Psoas muscle (tissue), 8 donors: ENCODE measurements around the gene CACNA1F. TPM values are rescaled to one million over a fixed set of nuclear protein-coding genes. Genes with fewer than 3 reads are reported as not detected.

Experiments
- ATAC-seq, 4 donors: fragments of 200-7000 bp; cut with Tn5 transposase; one replicate each; pipeline ENCODE4 v1.9.1; 2020; ENCODE audit warnings: moderate library complexity in 3 of 4, mild to moderate bottlenecking in 2 of 4
- DNase-seq, 2 donors: peaks; one replicate each; pipeline ENCODE4 v3.0.0-alpha.2; 2020
- H3K27ac ChIP-seq: fragments of 200-600 bp; one replicate; pipeline ENCODE4 v1.8.0; 2022
- H3K27me3 ChIP-seq, 3 donors: fragments of 200-600 bp in 1 of 3; one replicate each; pipeline versions ENCODE4 v1.6.1 to v1.8.0; 2013 to 2022; ENCODE audit warnings: low read length in 2 of 3, mild to moderate bottlenecking in 2 of 3, moderate library complexity in 1 of 3; ENCODE audit not compliant: insufficient read depth in 3 of 3
- H3K36me3 ChIP-seq, 2 donors: fragments of 200-600 bp in 1 of 2; one replicate each; pipeline versions ENCODE4 v1.6.1 to v1.8.0; 2013 to 2022; ENCODE audit warnings: low read depth in 1 of 2, mild to moderate bottlenecking in 1 of 2, moderate library complexity in 1 of 2; ENCODE audit not compliant: insufficient read depth in 1 of 2
- H3K4me1 ChIP-seq: fragments of 200-600 bp; one replicate; pipeline ENCODE4 v1.8.0; 2022
- H3K4me3 ChIP-seq: fragments of 200-600 bp; one replicate; pipeline ENCODE4 v1.8.0; 2022; ENCODE audit warnings: mild to moderate bottlenecking
- H3K9me3 ChIP-seq: fragments of 200-600 bp; one replicate; pipeline ENCODE4 v1.8.0; 2022
- CTCF ChIP-seq: fragments of 200-600 bp; IDR thresholded peaks from one replicate; pipeline ENCODE4 v1.8.0; 2022; ENCODE audit warnings: antibody characterized with exemption
- WGBS, 3 donors: extraction: QIAGEN DNeasy Blood & Tissue Kit; methylation state at CpG; one replicate each; pipeline versions ENCODE4 v1.1.6 to v1.1.7; 2013; 5-methylcytosine and 5-hydroxymethylcytosine counted together
- intact Hi-C, 2 donors: fragments of 100-400 bp; cut with DNase I; formaldehyde crosslinking; loops; one replicate each; pipeline versions ENCODE4 v1.11.0 to v1.14.2; 2022
- polyA plus RNA-seq, 3 donors: library from polyadenylated mRNA; stranded (reverse); fragments of 200-250 nt; gene quantifications; one replicate each; pipeline ENCODE4 v1.2.3, GENCODE V29; 2013
- total RNA-seq, 4 donors: library from RNA; stranded (reverse); fragmentation: NEBNext Ultra II Directional in 2 of 4; extraction: Animal tissue kit (Norgen Biotek cat#: 25700) in 2 of 4; gene quantifications; one replicate each; pipeline versions ENCODE4 v1.2.1 to v1.2.4, GENCODE V29; 2021 to 2023
- donor health status: healthy with polysubstance abuse.
- donor health status: DM: no; HTN: no; CAD: no; lungs with moderate emphysema.
- donor health status: Bipolar disorder and iron deficiency.
- donor health status: healthy.
- donor health status: DM: yes; HTN: yes; CAD: no.
- donor health status: DM: no; HTN: no; CAD: no.
- donor health status: DM: no; HTN: no; CAD: no.
- donor health status: DM: yes; HTN: yes; CAD: no.

The CACNA1F gene
- total and polyA plus RNA-seq, 7 donors = 0.01 to 0.12 (median 0.03) TPM; not detected in 3

DNA sequence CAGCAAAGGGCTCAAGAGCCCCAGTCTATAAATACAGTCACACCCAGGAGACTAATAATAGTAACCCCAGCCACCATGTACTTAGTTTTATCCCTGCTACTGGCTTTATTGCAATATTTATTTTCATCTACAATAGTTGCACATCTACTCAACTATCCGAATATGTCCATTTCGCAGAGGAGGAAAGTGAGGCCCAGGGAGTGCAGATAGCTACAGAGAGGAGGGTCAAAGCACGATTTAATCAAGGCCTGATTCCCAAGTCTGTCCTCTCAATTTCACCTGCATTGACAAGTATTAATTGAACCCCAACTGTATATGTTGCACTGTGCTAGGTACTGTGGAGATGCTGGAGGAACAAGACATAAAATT is 65.4 kb downstream of the CACNA1F start:
- WGBS, 3 donors = 36 to 77% (median 48%) methylated on average over 3 of the region's 3 CpGs
- Histone ChIP-seq H3K4me3 (peak overlapping the region; percentile 67), H3K27ac (peak overlapping the region; percentile 93), H3K27me3 (no peaks in the 10 kb centered on the region), H3K9me3 (no peaks in the 10 kb centered on the region), H3K36me3 (no peaks in the 10 kb centered on the region), H3K4me1 (no peaks in the 10 kb centered on the region)
- no peak for TF ChIP-seq CTCF
- no peak for DNase-seq
- intact Hi-C loops = no loop called here
- ATAC-seq = peak in 2 of 4 donors; percentile 34 to 38

DNA sequence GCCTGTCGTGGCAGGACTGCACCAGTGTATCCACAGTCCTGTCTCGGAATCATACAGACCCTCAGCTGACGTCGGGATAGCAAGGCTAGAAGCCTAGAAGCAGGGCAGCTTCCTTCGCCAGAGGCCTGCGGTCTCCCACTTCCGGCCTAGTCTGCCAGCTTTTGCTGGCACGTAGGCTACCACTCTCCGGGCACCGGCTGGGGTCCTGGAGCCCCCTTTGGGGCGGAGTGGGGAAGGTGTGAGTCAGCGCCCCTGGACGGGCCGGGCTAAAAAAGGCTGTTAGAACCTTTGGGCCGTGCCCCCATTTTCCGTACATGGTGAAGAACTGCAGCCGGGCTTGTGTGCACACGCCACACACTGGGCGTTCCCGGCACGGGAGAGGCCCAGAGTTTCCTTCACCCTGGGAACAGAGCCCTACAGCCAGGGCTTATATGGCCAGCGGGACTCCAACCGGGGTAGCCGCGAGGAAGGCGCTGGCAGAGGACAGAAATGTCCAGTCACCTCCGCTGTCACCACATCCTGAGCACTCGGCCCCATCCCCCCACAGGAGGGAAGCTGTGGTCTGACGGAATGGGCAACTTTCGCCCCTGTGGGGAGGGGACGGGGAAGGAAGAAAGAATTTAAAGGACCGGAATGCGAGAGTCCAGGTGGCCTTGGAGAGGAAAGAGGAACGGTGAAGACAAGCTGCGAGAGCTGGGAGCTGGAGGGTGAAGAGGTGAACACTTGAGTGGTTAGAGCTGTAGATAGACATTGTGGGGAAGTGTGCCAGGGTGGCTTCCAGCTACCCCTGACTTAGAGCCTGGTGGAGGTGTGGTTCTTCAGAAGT is 66.0 kb downstream of the CACNA1F start:
- DNase-seq = peak; percentile 81 to 85
- peak overlapping the region; percentile 93 for H3K27ac ChIP-seq
- peak overlapping the region; percentile 67 for H3K4me3 ChIP-seq
- no peaks in the 10 kb centered on the region for H3K4me1 ChIP-seq
- WGBS, 3 donors = 2 to 36% (median 2%) methylated on average over 26 to 35 of the region's 35 CpGs
- no peaks in the 10 kb centered on the region for H3K36me3 ChIP-seq
- H3K27me3 ChIP-seq = no peaks in the 10 kb centered on the region
- H3K9me3 ChIP-seq = no peaks in the 10 kb centered on the region
- intact Hi-C loops = no loop called here
- no peak for TF ChIP-seq CTCF
- peak; percentile 65 to 68 (median 66) for ATAC-seq

GRCh38 chrX:49165901-49166881 is 66.9 kb downstream of the CACNA1F start:
- H3K27me3 ChIP-seq = no peaks in the 10 kb centered on the region
- no peaks in the 10 kb centered on the region for H3K4me1 ChIP-seq
- peak overlapping the region; percentile 67 for H3K4me3 ChIP-seq
- WGBS, 3 donors = 5 to 37% (median 14%) methylated on average over 38 to 61 of the region's 61 CpGs
- H3K27ac ChIP-seq = peak overlapping the region; percentile 93
- no peaks in the 10 kb centered on the region for H3K36me3 ChIP-seq
- peak; percentile 27 for TF ChIP-seq CTCF
- ATAC-seq (peak; percentile 41 to 63 (median 58)), DNase-seq (peak; percentile 80 to 91)
- H3K9me3 ChIP-seq = no peaks in the 10 kb centered on the region
- intact Hi-C loops = no loop called here

GRCh38 chrX:49164589-49165360 is 68.4 kb downstream of the CACNA1F start:
- peak overlapping the region; percentile 93 for H3K27ac ChIP-seq
- no peak for ATAC-seq
- H3K27me3 ChIP-seq = no peaks in the 10 kb centered on the region
- DNase-seq = no peak
- intact Hi-C loops = loop anchor here in 1 of 2 donors (5.0 kb wide), 1 partner anchor 42 kb away; the partner anchor contains the start of gene GPKOW
- no peak for TF ChIP-seq CTCF
- WGBS, 3 donors = 80 to 88% (median 87%) methylated on average over 30 to 31 of the region's 31 CpGs
- no peak overlapping the region for H3K4me3 ChIP-seq
- H3K36me3 ChIP-seq = no peaks in the 10 kb centered on the region
- no peaks in the 10 kb centered on the region for H3K4me1 ChIP-seq
- H3K9me3 ChIP-seq = no peaks in the 10 kb centered on the region
